Activated CD4-positive, CD25-positive, alpha-beta regulatory T cell treated with anti-CD3 and anti-CD28 coated beads, Interleukin-2, amount 50 U/mL, for 16 hours (primary cell): ENCODE data around the gene DCAF8.

Experiments
- DNase-seq: peaks from one replicate; pipeline ENCODE4 v3.0.0-alpha.2; 2020; ENCODE audit warnings: low read depth, low spot score

Gene DCAF8

DNA sequence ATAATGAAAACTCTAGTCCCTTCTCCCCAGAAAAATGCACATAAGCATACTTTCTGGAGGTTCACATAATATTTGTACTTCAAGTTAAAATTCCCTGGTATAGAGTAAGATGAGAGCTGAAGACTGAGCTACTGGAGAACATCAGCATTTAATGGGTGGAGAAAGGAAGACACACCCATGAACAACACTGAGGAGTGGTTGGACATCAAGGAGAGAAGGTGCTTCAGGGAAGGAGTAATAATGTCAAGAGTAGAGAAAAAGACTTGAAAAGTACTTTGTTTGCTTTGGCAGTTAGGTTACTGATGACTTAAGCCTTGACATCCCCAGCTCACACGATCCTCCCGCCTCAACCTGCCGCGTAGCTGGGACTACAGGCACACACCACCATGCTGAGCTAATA is 35.3 kb downstream of the DCAF8 start:
- no peak for DNase-seq

GRCh38 chr1:160226623-160227022 is 35.7 kb downstream of the DCAF8 start:
- no peak for DNase-seq

GRCh38 chr1:160225345-160225744 is 37.0 kb downstream of the DCAF8 start:
- no peak for DNase-seq

DNA sequence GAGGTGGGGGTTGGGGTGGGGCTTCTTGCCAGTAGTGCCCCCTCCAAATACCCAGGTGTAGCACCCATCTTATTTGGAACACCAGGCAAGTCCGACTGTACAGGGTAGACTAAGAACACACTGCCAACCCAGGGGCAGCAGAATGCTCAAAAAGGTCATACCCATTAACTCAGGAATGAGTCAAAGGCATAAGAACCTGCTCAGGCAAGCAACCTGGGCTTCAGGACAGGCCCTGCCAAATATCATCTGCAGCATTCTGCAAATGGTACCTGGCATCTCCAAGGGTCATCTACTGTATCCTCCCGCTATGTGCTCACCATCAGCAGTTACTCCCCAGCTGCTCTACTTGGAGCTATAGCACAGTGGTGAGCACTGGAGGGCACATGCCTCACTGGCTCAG is 37.7 kb downstream of the DCAF8 start:
- no peak for DNase-seq

- no peak for DNase-seq
These were observed 39.8 kb downstream of the DCAF8 start for GRCh38 chr1:160222546-160222945.

- no peak for DNase-seq
These were observed 41.3 kb downstream of the DCAF8 start for GRCh38 chr1:160221089-160221488.

DNA sequence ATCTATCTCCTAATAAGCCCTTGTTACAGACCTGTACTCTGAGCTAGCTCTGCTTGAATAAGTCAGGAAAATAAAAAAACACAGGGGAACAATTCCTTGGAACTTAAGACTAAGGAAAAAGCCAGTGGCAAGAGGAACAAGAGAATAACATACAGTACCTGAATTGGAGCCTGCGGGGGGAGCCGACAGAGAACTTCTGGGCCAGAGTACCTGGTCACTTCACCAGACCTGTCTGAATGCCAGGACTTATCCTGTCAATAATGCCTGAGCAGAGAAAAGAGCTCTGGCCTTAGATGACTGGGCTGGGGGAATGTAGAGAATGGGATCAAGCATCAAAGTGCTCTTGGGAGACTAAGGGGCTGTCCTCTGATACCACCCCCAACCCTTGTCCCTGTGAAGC is 42.0 kb downstream of the DCAF8 start:
- no peak for DNase-seq

- DNase-seq: no peak
These were observed 43.1 kb downstream of the DCAF8 start for GRCh38 chr1:160219062-160219929.

- no peak for DNase-seq
These were observed 44.8 kb downstream of the DCAF8 start for GRCh38 chr1:160217481-160218051.

GRCh38 chr1:160216301-160216700 is 46.0 kb downstream of the DCAF8 start:
- DNase-seq: no peak

DNA sequence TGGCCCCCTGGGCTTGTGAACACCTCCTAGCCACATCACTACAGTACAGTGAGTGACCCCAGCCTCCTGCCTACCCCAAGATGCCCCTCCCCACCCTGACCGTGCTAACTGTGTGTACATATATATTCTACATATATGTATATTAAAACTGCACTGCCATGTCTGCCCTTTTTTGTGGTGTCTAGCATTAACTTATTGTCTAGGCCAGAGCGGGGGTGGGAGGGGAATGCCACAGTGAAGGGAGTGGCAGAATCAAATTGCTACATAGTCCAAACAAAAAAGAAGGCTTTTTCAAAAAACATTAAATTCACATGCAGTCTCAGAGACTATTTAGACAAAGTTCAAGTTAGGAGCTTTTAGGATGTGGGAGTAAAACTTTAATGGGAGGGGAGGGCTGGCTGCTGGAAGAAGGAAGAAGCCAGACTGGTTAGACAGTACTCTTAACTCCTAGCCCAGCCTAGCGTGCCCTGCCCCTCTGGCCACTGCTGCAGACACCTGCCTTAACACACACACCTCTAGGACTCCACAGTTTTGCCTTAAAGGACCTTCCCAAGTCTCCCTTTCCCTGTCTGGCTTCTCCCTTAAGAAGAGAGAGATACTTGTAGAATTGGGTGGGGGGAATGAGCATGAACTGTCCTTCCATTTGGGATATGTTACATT is 47.7 kb downstream of the DCAF8 start:
- no peak for DNase-seq

- no peak for DNase-seq
These were observed 51.1 kb downstream of the DCAF8 start for GRCh38 chr1:160211046-160211790.

DNA sequence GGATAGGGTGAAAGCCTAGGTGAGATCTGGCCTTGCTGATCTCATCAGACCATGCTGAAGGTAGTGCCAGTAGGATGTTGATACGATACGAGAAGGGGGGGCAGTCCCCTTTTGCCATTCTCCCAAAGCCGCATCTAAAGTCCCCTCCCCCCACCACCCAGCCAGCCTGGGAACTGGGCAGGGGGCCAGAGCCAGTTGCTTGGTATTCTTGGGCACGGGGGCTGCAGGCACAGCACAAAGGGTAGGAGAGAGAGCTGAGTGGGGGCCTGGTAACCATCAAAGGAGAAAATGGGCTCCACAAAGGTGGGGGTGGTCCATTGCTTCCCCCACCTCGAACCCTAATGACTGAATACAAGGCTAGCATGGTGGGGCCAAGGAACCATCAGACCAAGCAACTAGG is 51.8 kb downstream of the DCAF8 start:
- DNase-seq: no peak

- DNase-seq: no peak
These were observed 52.9 kb downstream of the DCAF8 start for GRCh38 chr1:160209321-160210046.

DNA sequence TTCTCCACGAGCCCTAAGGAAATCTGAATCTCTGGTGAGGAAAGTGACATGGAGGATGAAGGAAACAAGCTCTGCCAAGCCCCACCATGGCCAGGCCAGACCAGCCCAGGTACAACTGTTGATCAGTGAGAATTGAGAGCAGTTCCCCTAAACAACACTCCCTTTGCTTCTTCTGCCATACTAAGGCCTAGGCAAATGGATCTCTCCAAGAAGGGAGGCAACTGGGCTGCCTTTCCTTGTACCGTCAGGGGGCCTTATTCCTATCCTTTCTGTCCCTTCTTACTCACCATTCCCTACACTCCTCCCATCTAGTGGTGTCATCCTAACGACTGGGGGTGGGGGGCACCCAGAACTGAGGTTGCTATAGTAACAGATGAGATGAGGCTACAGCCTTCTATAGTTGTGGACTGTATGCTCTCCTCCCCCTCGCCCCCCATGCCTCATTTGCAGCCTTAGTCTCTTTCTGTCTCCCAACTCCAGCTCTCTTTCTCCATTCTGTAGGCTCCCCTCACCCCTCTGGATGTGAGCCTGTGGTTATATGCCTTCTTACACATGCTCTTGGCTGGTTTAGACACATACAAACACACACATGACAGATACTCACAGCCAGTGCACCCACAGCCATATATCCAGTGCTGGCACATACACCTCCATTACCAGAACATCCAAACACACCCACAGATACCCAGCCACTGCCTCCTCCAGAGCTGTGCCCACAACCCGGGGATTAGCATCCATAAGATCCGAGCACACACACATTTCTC is 53.6 kb downstream of the DCAF8 start:
- no peak for DNase-seq

DNA sequence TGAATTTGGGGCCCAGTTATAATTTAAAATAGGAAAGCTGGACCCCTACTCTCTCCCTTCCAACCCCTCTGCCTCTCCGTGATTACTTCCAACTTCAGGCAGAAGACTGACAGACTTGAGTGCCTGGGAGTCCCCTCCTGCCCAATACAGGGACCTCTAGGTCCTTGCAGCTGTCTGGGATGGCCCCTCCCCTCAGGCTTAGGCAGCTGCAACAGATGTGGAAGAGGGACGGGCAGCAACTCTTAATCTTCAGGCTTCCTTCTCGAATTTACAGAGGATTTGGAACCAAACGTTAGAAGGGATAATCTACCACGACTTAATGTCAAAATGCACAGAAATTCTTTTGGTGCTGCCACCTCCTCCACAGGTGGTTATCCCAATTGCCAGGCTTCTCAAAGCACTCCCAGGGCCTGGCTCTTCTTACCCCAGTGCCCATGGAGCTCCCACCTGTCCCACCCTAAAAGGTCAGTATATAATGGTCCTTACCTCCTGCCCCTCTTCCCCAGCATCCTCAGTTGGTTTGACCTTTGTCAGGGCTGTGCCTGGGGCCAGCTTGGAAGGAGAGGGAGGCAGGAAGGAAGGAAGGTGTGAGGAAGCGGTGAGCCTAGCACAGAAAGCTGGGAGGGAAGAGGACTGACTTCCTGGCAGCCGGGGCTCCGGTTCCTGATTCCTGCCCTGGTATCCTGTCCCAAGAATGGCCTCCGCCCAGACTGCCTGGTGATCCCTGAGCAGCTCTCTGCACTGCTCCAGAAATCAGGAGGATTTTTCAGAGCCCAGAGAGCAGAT is 54.4 kb downstream of the DCAF8 start:
- DNase-seq: no peak

DNA sequence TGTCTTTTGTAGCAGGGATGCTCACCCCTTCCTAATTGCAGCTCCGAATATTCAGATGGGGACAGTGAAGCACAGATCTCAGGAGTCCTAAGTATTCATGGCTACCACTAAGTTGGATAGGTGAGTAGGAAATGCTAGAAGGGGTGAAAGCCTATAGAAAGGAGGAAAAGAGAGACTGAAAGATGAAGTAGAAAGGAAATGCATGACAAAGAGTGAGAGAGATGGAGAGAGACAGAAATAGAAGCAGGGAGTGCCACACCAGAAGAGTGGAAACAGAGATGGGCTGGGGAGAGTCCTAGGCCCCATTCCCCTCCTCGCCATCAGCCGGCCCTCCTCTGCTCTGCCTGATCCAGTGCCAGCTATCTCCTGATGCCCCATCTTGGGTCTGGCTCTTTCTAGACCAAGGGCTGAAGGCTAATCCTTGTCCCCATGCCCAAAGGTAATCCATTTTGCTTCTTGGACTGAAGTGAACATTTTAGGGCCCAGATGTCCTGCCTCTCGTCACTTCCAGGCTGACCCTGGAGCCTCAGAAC is 55.2 kb downstream of the DCAF8 start:
- no peak for DNase-seq

DNA sequence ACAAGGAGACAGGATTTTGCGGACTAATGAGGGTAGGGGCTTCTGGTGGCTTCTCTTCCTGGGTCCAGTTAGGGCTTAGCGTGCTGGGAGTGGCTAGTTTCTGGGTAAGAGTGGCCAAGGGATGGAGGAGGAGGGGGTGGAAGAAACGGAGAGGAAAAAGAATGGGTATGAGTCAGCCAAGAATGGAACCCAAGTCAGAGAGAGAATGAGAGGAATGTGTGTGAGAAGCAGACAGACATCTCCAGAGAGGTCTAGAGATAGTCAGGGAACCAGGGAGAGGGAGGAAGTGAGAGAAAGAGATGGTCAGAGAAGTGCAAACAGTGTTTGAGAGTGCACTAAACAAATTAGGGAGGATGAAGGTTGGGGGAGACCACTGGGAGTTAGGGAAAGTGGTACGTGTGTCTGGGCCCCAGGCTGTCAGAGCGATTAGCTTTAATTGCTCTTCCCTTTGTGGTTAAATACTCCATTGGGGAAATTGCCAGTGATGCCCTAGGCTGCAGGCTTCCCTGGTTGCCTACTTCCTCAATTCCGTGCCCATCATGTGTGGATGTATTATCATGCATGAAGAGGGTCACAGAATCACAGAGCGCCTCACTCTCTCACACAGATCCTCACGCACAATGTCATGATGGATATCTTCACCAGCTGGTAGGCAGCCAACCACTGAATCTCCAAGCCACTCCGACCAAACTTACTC is 55.8 kb downstream of the DCAF8 start:
- no peak for DNase-seq

- DNase-seq: no peak
These were observed 56.3 kb downstream of the DCAF8 start for GRCh38 chr1:160206036-160206389.
